GM12878 (cell line): ENCODE measurements around the gene ACBD7.

Source experiments
- BCLAF1 ChIP-seq: fragments of 450-650 bp; IDR thresholded peaks from 2 replicates; pipeline ENCODE4 v1.6.1; 2017; ENCODE audit warnings: antibody characterized with exemption, mild to moderate bottlenecking, moderate library complexity
- FOXM1 ChIP-seq: IDR thresholded peaks from 2 replicates; pipeline ENCODE4 v1.6.1; 2012; ENCODE audit warnings: low read depth, mild to moderate bottlenecking, inconsistent platforms, low read length, moderate library complexity
- NR2F1 ChIP-seq: fragments of 450-650 bp; conservative IDR thresholded peaks from 2 replicates; pipeline ENCODE4 v1.6.1; 2017; ENCODE audit warnings: mild to moderate bottlenecking

- TF ChIP-seq BCLAF1, result no peak
- TF ChIP-seq NR2F1, result no peak
- no peak for TF ChIP-seq FOXM1
Observed at GRCh38 chr10:15106352-15107013, 17.9 kb upstream of the ACBD7 start.
